HG03060 (cell line): ENCODE data around the gene TRIO.

Experiments used
- ATAC-seq: cut with Tn5 transposase; IDR thresholded peaks from one replicate; pipeline ENCODE4 v1.9.1; 2021; ENCODE audit warnings: low read depth, moderate number of reproducible peaks; ENCODE audit not compliant: unreplicated experiment

Gene TRIO

DNA sequence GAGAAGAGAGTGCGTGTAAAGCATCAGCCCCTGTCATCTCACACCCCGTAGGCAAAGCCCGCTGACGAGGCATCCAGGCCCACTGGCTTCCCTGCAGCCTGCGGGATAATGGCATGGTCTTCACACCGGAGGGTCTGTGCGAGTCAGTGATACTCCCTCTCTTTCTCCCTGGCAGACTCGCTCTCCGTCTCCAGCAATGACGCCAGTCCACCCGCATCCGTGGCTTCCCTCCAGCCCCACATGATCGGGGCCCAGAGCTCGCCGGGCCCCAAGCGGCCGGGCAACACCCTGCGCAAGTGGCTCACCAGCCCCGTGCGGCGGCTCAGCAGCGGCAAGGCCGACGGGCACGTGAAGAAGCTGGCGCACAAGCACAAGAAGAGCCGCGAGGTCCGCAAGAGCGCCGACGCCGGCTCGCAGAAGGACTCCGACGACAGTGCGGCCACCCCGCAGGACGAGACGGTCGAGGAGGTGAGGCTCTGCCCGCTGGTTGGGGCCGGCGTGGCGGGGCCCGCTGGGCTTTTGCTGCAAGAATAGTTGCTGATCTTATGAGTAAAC, 317.8 kb downstream of the TRIO start:
- ATAC-seq: no peak

DNA sequence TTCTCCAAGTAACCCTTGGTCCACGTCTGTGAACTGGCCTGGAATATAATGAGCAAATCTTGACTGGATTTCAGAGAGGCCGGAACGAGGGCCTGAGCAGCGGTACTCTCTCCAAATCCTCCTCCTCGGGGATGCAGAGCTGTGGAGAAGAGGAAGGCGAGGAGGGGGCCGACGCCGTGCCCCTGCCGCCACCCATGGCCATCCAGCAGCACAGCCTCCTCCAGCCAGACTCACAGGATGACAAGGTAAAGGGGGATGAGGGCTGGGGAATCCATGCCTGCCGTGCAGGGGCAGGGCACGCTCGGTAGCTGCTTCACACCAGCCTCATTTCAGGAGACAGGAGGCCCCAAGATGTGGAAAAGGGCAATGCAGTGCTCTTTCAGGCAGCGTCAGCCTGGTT, 319.5 kb downstream of the TRIO start:
- no peak for ATAC-seq

DNA sequence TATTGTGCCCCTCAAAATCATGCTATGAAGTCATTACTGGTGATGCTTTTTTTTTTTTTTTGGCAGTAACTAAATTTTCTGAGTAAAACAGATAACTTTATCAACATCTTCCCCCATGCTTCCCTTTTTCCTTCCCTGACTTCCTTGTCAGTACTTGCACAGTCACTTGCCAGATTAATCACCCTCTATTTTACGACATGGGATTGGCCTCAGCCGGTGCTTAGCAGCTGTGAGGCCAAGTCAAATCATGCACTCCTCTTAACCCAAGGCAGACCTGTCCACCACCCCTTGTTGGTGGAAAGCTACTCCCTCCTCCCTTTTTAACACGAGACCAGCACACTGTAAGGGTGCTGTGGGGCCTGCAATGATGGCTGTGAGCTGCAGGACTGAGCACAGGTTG, 320.5 kb downstream of the TRIO start:
- no peak for ATAC-seq

- no peak for ATAC-seq
Measured at GRCh38 chr5:14464096-14464495, 321.0 kb downstream of the TRIO start.

DNA sequence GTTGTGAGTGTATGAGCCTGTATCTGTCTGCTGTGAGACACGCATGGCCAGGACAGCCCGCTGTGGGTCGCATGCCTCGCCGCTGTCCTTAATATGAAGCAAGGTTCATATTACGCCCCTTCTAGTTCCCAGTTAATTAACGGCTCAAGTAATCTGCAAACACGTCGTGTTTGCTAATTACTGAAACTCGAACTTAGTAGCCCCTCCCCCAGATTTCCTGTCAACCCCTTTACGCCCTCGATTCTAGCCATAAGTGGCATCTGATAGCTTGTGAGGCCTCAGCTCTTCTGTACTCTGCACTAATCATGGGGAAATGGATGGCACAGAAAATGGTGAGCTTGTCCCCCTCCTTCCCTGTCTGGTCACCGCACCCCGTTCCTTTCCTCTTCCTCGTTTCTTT, 321.5 kb downstream of the TRIO start:
- ATAC-seq: no peak

- ATAC-seq: no peak
Measured at GRCh38 chr5:14465116-14465515, 322.0 kb downstream of the TRIO start.

DNA sequence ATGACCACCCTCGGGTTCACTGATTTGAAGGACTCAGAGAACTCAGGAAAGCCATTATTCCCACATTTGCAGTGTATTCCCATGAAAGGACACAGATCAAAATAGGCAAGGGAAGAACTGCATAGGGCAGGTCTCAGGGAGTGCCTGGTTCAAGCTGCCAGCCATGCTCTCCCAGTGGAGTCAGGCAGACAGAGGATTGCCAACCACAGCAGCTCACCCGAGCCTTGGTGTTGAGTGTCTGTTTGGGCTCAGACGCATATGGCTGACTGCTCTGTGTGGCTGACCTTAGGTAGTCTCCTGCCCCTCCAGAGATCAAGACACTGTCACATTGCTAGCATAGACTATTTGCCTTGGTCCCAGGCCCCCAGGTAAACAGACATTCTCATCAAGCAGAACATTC, 322.6 kb downstream of the TRIO start:
- ATAC-seq: no peak

DNA sequence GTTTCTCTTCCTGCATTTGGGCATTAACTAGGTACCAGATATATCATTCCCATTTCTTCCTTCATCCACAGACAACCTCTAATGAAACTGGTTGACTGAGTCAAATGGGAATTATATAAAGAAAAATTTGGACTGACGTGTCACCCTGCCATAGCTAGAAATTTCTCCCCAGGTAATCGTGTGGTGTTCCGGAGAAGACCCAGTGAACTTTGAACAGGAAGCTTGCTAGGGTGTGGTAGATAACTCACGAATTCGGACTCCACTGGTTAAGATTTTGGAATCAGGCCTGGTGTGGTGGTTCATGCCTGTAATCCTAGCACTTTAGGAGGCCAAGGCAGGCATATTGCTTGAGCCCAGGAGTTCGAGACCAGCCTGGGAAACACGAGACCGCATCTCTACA, 324.1 kb downstream of the TRIO start:
- no peak for ATAC-seq

DNA sequence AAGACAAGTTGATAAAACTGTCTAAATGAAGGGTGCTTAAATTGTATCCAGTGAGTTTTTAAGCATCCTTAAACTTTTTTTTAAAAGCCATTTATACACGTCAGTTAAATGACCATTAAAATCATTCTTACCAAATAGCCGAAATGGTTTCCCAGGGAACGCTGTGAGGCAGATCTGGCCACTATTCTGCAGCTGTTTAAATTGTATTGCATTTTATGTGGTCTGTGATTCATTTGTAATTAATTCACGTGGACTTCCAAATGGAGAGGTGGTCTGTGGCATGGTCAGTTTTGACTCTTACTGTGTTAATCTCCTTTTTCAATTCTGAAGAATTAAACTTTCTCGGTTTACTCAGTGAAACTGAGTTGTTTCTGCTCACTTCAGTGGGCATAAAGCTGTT, 324.7 kb downstream of the TRIO start:
- no peak for ATAC-seq

GRCh38 chr5:14469551-14470377, 326.6 kb downstream of the TRIO start:
- no peak for ATAC-seq

DNA sequence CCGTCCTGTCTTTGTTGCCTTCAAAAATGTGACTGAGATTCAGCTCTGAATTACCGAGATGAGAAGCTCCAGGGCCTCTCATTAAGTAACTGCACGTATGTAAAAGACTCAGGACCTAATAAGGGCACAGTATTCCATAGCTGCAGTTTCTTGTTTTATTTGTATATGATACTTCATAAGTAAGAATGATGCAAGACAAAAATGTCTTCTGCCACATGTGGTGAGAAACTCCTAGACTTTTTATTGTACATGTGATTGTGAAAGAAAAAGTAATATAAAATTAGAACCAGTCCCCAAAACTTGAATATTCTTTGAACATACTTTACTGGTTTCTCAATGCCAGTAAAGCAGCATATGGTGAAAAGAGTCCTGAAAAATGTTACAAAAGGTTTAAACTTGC, 328.4 kb downstream of the TRIO start:
- no peak for ATAC-seq

- ATAC-seq: no peak
Measured at GRCh38 chr5:14472986-14473567, 329.9 kb downstream of the TRIO start.

GRCh38 chr5:14475045-14475444, 331.9 kb downstream of the TRIO start:
- ATAC-seq: no peak

- ATAC-seq: no peak
Measured at GRCh38 chr5:14476786-14477435, 333.8 kb downstream of the TRIO start.

- no peak for ATAC-seq
Measured at GRCh38 chr5:14479143-14479696, 336.1 kb downstream of the TRIO start.

DNA sequence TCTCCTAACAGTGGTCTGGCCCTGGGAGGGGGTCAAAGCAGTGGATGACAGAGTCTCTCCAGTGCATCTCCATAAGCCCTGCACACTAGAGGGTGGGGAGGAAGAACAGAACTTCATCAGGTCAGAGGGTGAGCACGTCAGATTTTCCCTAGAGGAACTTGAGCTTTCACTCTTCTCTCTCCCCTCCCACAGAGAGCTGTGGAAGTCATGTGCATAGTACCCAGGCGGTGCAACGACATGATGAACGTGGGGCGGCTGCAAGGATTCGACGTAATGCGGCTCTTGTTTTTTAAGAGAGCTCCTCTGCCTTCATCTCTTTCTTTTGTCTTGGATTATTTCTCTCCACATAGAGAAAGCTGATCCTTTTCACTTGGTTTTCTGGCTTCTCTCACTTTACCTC, 338.2 kb downstream of the TRIO start:
- ATAC-seq: no peak

GRCh38 chr5:14482085-14482484, 338.9 kb downstream of the TRIO start:
- ATAC-seq: no peak

GRCh38 chr5:14483504-14484157, 340.5 kb downstream of the TRIO start:
- ATAC-seq: no peak

GRCh38 chr5:14486486-14486885, 343.3 kb downstream of the TRIO start:
- ATAC-seq: no peak

DNA sequence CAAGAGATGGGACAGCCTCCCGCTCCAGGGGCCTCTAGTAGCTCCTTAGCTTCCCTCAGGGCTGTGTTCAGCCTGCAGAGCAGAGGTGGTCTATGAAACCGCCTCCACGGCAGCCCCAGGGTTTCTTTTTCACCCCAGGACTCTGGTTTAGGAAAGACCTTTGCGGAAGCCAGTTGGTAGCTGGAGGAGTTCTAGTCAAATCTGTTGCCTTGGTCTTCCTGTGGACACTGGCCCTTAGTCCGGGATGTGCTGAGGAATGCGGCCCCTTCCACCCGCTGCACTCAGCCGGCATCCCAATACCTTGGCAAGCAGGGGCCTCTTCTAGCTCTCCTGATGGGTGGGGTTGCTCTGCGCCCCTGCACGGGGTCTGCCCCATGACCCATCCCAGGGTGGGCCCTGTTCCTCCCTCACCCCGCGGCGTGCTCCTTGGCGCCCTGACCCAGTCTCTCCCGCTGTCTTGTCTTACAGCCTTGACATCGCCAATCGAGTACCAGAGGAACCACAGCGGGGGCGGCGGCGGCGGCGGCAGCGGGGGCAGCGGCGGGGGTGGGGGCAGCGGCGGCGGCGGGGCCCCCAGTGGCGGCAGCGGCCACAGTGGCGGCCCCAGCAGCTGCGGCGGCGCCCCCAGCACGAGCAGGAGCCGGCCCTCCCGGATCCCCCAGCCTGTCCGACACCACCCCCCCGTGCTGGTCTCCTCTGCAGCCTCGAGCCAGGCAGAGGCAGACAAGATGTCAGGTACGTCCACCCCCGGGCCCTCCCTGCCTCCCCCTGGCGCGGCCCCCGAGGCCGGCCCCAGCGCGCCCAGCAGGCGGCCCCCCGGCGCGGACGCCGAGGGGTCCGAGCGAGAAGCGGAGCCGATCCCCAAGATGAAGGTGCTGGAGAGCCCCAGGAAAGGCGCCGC, 344.1 kb downstream of the TRIO start:
- ATAC-seq: no peak
